ENCODE results near the gene ZNF19. TPM values are rescaled to one million over a fixed set of nuclear protein-coding genes. Genes with fewer than 3 reads are reported as not detected.

The ZNF19 gene
- total and polyA plus RNA-seq, 4 donors, result 0.73 to 2.7 (median 1.9) TPM

- no peaks in the 10 kb centered on the region for H3K4me1 ChIP-seq (ENCODE audit: control insufficient read depth in 4 of 4, insufficient read depth in 4 of 4, low read length in 3 of 4)
- no peak overlapping the region for H3K27ac ChIP-seq (ENCODE audit: low read depth in 1 of 2, low read length in 2 of 2)
- peak overlapping the region in 2 of 3 donors; percentile 54 to 63 for H3K4me3 ChIP-seq (ENCODE audit: low read depth in 1 of 3, low read length in 3 of 3)
- TF ChIP-seq HNF4G (IDR thresholded peaks at IDR 0.05) (no peak), RAD21 (IDR thresholded peaks at IDR 0.05) (no peak), SP1 (IDR thresholded peaks at IDR 0.05) (no peak), GABPA (IDR thresholded peaks at IDR 0.05 in 1 of 2, conservative IDR thresholded peaks at IDR 0.05 in 1 of 2) (no peak), YY1 (IDR thresholded peaks at IDR 0.05) (no peak), EGR1 (IDR thresholded peaks at IDR 0.05; ENCODE audit: low read depth in 2 of 2) (no peak), ATF3 (IDR thresholded peaks at IDR 0.05) (no peak), NR2F2 (IDR thresholded peaks at IDR 0.05) (no peak)
- TF ChIP-seq, protein P1, sequence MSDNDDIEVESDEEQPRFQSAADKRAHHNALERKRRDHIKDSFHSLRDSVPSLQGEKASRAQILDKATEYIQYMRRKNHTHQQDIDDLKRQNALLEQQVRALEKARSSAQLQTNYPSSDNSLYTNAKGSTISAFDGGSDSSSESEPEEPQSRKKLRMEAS (IDR thresholded peaks at IDR 0.05), result no peak
- TF ChIP-seq, protein P2, sequence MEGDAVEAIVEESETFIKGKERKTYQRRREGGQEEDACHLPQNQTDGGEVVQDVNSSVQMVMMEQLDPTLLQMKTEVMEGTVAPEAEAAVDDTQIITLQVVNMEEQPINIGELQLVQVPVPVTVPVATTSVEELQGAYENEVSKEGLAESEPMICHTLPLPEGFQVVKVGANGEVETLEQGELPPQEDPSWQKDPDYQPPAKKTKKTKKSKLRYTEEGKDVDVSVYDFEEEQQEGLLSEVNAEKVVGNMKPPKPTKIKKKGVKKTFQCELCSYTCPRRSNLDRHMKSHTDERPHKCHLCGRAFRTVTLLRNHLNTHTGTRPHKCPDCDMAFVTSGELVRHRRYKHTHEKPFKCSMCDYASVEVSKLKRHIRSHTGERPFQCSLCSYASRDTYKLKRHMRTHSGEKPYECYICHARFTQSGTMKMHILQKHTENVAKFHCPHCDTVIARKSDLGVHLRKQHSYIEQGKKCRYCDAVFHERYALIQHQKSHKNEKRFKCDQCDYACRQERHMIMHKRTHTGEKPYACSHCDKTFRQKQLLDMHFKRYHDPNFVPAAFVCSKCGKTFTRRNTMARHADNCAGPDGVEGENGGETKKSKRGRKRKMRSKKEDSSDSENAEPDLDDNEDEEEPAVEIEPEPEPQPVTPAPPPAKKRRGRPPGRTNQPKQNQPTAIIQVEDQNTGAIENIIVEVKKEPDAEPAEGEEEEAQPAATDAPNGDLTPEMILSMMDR (IDR thresholded peaks at IDR 0.05; ENCODE audit: low read depth, low read length, missing input control), result no peak
- H3K36me3 ChIP-seq (ENCODE audit: control insufficient read depth in 4 of 4, insufficient read depth in 3 of 4, low read depth in 1 of 4, low read length in 3 of 4), result peaks cover 11 to 63% (median 58%) of the 10 kb centered on the region in 4 donors
- no peak for DNase-seq (ENCODE audit: low spot score)
- 96% methylated on average over 3 of the region's 3 CpGs for WGBS
- H3K9ac ChIP-seq (ENCODE audit: low read depth in 1 of 2, low read length in 2 of 2), result no peak overlapping the region
- peaks cover 43 to 89% (median 61%) of the 10 kb centered on the region in 4 donors for H3K9me3 ChIP-seq (ENCODE audit: control insufficient read depth in 4 of 4, low read length in 3 of 4)
- no peaks in the 10 kb centered on the region for H3K27me3 ChIP-seq (ENCODE audit: control insufficient read depth in 4 of 4, insufficient read depth in 4 of 4, low read length in 3 of 4)
Measured at GRCh38 chr16:71449020-71449419, 40.1 kb downstream of the ZNF19 start.

DNA sequence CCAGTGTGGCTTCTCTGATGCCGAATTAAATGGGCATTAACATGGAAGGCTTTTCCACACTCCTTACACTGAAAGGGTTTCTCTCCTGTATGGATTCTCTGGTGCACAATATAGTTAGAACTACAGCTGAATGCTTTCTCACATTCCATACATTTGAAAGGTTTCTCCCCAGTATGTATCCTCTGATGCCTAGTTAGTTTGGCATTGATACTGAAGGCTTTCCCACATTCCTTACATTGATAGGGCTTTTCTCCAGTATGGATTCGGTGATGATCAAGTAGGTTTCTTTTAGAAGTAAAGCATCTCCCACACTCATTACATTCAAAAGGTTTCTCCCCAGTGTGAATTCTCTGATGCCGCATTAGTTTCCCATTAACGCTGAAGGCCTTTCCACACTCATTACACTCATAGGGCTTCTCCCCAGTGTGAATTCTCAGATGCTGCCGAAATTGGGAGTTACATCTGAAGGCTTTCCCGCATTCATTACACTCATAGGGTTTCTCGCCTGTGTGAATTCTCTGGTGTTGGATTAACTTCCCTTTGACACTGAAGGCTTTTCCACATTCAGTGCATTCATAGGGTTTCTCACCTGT, 40.8 kb downstream of the ZNF19 start:
- Histone ChIP-seq H3K4me1 (ENCODE audit: control insufficient read depth in 4 of 4, insufficient read depth in 4 of 4, low read length in 3 of 4) (no peaks in the 10 kb centered on the region), H3K36me3 (ENCODE audit: control insufficient read depth in 4 of 4, insufficient read depth in 3 of 4, low read depth in 1 of 4, low read length in 3 of 4) (peaks cover 8 to 56% (median 52%) of the 10 kb centered on the region in 4 donors), H3K27me3 (ENCODE audit: control insufficient read depth in 4 of 4, insufficient read depth in 4 of 4, low read length in 3 of 4) (no peaks in the 10 kb centered on the region), H3K4me3 (ENCODE audit: low read depth in 1 of 3, low read length in 3 of 3) (peak overlapping the region in 2 of 3 donors; percentile 43 to 54), H3K27ac (ENCODE audit: low read depth in 1 of 2, low read length in 2 of 2) (no peak overlapping the region), H3K9ac (ENCODE audit: low read depth in 1 of 2, low read length in 2 of 2) (no peak overlapping the region), H3K9me3 (ENCODE audit: control insufficient read depth in 4 of 4, low read length in 3 of 4) (peaks cover 43 to 88% (median 64%) of the 10 kb centered on the region in 4 donors)
- TF ChIP-seq ATF3 (IDR thresholded peaks at IDR 0.05) (no peak), FOXA1 (IDR thresholded peaks at IDR 0.05) (no peak), SP1 (IDR thresholded peaks at IDR 0.05) (no peak), FOXA2 (IDR thresholded peaks at IDR 0.05) (no peak), RXRA (IDR thresholded peaks at IDR 0.05) (no peak), YY1 (IDR thresholded peaks at IDR 0.05) (no peak), RAD21 (IDR thresholded peaks at IDR 0.05) (no peak), GABPA (IDR thresholded peaks at IDR 0.05 in 1 of 2, conservative IDR thresholded peaks at IDR 0.05 in 1 of 2) (no peak), ZBTB33 (IDR thresholded peaks at IDR 0.05) (no peak), NR2F2 (IDR thresholded peaks at IDR 0.05) (no peak), JUND (IDR thresholded peaks at IDR 0.05) (no peak), TAF1 (conservative IDR thresholded peaks at IDR 0.05) (no peak), EGR1 (IDR thresholded peaks at IDR 0.05; ENCODE audit: low read depth in 2 of 2) (no peak), REST (IDR thresholded peaks at IDR 0.05) (no peak), HNF4G (IDR thresholded peaks at IDR 0.05) (no peak), HNF4A (conservative IDR thresholded peaks at IDR 0.05) (no peak)
- TF ChIP-seq, protein P2 (IDR thresholded peaks at IDR 0.05; ENCODE audit: low read depth, low read length, missing input control), result no peak
- TF ChIP-seq, protein P1 (IDR thresholded peaks at IDR 0.05), result no peak
- 98% methylated on average over 7 of the region's 7 CpGs for WGBS
- no peak for DNase-seq (ENCODE audit: low spot score)

All from liver (tissue), 9 donors.